Right lobe of liver (tissue), 6 donors: ENCODE data around the gene ST6GALNAC4. TPM values are rescaled to one million over a fixed set of nuclear protein-coding genes. Genes with fewer than 3 reads are reported as not detected.

Experiments
- ATAC-seq, 4 donors: fragments of 200-7000 bp; cut with Tn5 transposase; one replicate each; pipeline ENCODE4 v1.9.1; 2020; ENCODE audit warnings: mild to moderate bottlenecking in 4 of 4, moderate library complexity in 4 of 4
- DNase-seq, 3 donors: peaks; one replicate each; pipeline ENCODE4 v3.0.0-alpha.2; 2020
- H3K27ac ChIP-seq, 3 donors: fragments of 200-600 bp; one replicate each; pipeline ENCODE4 v1.8.0; 2022
- H3K27me3 ChIP-seq, 2 donors: fragments of 200-600 bp; one replicate each; pipeline ENCODE4 v1.8.0; 2022
- H3K36me3 ChIP-seq, 4 donors: fragments of 200-600 bp; sonication (generic) in 1 of 4; one replicate each; pipeline versions ENCODE4 v1.5.1 to v1.8.0; 2017 to 2022; ENCODE audit warnings: control low read depth in 1 of 4
- H3K4me1 ChIP-seq, 4 donors: fragments of 200-600 bp; sonication (generic) in 1 of 4; one replicate each; pipeline versions ENCODE4 v1.5.1 to v1.8.0; 2017 to 2022; ENCODE audit warnings: control low read depth in 1 of 4
- H3K4me3 ChIP-seq, 3 donors: fragments of 200-600 bp; one replicate each; pipeline ENCODE4 v1.8.0; 2022
- H3K9me3 ChIP-seq, 4 donors: fragments of 200-600 bp; sonication (generic) in 1 of 4; one replicate each; pipeline versions ENCODE4 v1.5.1 to v1.8.0; 2017 to 2022; ENCODE audit warnings: control low read depth in 1 of 4
- POLR2A ChIP-seq: fragments of 450-650 bp; IDR thresholded peaks from one replicate; pipeline ENCODE4 v1.6.1; 2017; ENCODE audit warnings: antibody characterized with exemption, mild to moderate bottlenecking
- WGBS: methylation state at CpG from one replicate; pipeline ENCODE4 v1.1.6; 2018; ENCODE audit warnings: low coverage, low lambda C conversion rate; ENCODE audit not compliant: insufficient coverage; ENCODE audit errors: missing lambda C conversion rate; 5-methylcytosine and 5-hydroxymethylcytosine counted together
- intact Hi-C, 2 donors: fragments of 100-400 bp; cut with DNase I; formaldehyde crosslinking; loops; one replicate each; pipeline versions ENCODE4 v1.11.2 to v1.14.1; 2022
- total RNA-seq, 6 experiments: library from RNA; depleted of rRNA in 2 of 6; stranded (reverse); fragments of >200 nt in 2 of 6; fragmentation: NEBNext Ultra II Directional in 3 of 6; extraction: Animal tissue kit (Norgen Biotek cat#: 25700) in 3 of 6; gene quantifications; one replicate each; pipeline versions ENCODE4 v1.1.0 to v1.2.4, GENCODE V29; 2016 to 2023
- TF ChIP-seq, protein P1 (sequence below), 4 donors: fragments of 200-600 bp in 3 of 4; fragments of 450-650 bp in 1 of 4; IDR thresholded peaks; one replicate each; pipeline versions ENCODE4 v1.5.1 to v1.8.0; 2016 to 2022; ENCODE audit warnings: antibody characterized with exemption in 4 of 4, mild to moderate bottlenecking in 2 of 4
- donor health status: DM: no; HTN: yes; CAD: no.
- donor health status: DM: no; HTN: no; CAD: no.
- donor health status: DM: no; HTN: no; CAD: no.
- donor health status: DM: no; HTN: yes; CAD: no.
- donor health status: DM: no; HTN: yes; CAD: no.

The ST6GALNAC4 gene
- total RNA-seq, 6 experiments from 2014 or later: 3.2 to 23.8 (median 11.2) TPM

DNA sequence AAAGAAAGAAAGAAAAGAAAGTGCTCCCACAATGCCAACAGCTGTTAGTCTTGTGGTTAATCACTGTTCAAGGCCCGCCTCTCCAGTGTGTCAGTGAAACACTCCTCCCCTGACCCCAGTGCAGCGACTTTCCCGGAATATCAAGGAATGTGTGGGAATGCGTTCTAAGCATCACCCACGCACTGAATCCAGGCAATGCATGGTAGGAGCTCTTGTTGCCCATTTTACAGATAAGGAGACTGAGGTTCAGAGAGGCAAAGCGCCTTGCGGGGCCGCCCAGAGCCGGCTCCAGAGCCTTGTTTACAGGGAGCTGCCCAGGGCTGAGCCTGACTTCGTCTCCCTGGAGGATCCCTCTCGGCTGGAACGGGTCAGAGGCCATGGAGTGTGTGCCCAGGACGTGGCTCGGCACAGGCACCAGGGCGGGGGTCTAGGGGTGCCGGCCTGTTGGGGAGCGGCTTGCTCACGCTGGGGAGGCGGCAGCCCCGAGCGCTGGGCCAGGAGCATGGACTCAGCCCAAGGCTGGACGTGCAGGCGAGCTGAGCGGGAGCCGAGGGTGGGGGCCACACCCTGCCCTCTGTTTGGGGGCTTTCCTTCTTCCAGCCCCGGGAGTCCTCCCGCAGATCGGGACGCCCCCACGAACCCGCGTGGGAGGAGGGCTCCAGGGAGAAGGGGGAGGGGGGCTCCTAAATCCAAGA, 18.3 kb downstream of the ST6GALNAC4 start:
- Histone ChIP-seq H3K9me3 (no peaks in the 10 kb centered on the region), H3K27me3 (no peaks in the 10 kb centered on the region), H3K4me1 (peaks cover 0 to 29% (median 15%) of the 10 kb centered on the region in 4 donors), H3K4me3 (peak overlapping the region; percentile 88 to 95 (median 93)), H3K36me3 (peaks cover 0 to 26% (median 21%) of the 10 kb centered on the region in 4 donors), H3K27ac (peak overlapping the region; percentile 87 to 93 (median 90))
- peak; percentile 58 for TF ChIP-seq POLR2A
- TF ChIP-seq, protein P1, sequence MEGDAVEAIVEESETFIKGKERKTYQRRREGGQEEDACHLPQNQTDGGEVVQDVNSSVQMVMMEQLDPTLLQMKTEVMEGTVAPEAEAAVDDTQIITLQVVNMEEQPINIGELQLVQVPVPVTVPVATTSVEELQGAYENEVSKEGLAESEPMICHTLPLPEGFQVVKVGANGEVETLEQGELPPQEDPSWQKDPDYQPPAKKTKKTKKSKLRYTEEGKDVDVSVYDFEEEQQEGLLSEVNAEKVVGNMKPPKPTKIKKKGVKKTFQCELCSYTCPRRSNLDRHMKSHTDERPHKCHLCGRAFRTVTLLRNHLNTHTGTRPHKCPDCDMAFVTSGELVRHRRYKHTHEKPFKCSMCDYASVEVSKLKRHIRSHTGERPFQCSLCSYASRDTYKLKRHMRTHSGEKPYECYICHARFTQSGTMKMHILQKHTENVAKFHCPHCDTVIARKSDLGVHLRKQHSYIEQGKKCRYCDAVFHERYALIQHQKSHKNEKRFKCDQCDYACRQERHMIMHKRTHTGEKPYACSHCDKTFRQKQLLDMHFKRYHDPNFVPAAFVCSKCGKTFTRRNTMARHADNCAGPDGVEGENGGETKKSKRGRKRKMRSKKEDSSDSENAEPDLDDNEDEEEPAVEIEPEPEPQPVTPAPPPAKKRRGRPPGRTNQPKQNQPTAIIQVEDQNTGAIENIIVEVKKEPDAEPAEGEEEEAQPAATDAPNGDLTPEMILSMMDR (IDR thresholded peaks at IDR 0.05): no peak
- ATAC-seq (peak; percentile 63 to 71 (median 64)), DNase-seq (peak in 2 of 3 donors; percentile 69 to 72)
- intact Hi-C loops: no loop called here
- WGBS: 16% methylated on average over 13 of the region's 32 CpGs

DNA sequence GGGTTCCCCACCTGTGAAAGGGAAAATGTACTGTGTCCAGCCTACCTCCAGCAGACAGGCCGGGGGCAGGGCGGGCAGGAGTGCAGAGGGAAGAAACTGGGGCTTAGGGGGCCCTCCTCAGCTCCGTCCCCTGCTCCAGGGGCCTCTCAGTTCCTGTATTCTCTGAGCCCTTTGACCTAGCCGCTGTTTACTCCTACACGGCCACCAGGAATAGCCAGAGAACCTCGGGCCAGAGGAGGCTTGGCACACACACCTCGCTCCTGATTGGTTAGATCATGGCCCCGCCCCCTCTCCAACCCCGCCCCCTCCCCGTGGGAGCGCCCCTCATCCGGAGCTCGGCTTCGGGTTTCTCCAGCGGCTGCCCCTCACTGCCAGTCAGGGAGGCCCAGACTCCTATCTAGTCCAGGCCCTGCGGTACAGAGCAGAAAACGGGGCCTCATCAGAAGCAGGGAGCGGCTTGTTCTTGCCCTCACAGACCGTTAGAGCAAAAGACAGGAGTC, 19.6 kb downstream of the ST6GALNAC4 start:
- H3K27ac ChIP-seq: peak overlapping the region; percentile 87 to 93 (median 90)
- peaks cover 0 to 23% (median 12%) of the 10 kb centered on the region in 4 donors for H3K4me1 ChIP-seq
- DNase-seq: peak; percentile 86 to 91 (median 89)
- TF ChIP-seq, protein P1 (IDR thresholded peaks at IDR 0.05): no peak
- peak; percentile 48 for TF ChIP-seq POLR2A
- peaks cover 0 to 40% (median 28%) of the 10 kb centered on the region in 4 donors for H3K36me3 ChIP-seq
- peak; percentile 83 to 91 (median 87) for ATAC-seq
- intact Hi-C loops: no loop called here
- H3K27me3 ChIP-seq: no peaks in the 10 kb centered on the region
- H3K9me3 ChIP-seq: no peaks in the 10 kb centered on the region
- 6% methylated on average over 11 of the region's 19 CpGs for WGBS
- H3K4me3 ChIP-seq: peak overlapping the region; percentile 88 to 95 (median 93)

DNA sequence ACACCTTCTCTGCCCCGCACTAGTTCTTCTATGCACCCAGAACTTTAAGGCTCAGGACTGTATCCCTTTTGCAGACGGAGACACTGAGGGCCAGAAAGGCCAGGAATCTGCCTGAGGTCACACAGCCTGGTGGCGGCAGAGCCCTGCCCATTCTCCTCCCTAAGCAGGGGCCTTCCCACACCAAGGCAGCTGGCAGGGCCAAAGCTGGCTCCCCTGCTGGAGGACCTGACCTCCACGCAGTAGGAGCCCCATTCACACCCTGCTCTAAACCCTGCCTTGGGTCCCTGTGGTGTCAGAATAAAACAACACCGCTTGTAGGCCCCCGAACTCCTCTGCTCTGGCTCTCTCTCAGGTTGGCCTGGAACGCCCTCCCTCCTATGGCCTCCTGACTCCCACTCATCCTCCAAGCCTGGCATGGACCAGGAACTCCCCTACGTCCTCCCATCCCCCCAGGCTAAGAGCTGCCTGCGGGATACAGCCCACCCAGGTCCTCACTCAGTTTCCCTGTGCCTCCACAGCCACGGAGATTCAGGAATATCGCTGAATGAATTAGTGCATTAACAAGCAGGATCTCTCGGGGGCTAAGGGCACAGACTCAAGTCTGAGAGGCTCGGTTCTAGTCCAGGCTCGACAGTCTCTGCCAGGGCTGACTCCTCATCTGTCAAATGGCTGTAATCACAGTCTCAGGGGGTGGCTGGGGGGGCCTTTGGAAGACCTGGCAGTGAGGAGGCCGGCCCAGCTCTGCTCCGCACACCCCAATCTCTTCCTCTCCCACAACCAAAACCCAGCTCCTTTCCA, 20.2 kb downstream of the ST6GALNAC4 start:
- no peaks in the 10 kb centered on the region for H3K27me3 ChIP-seq
- peaks cover 0 to 23% (median 12%) of the 10 kb centered on the region in 4 donors for H3K4me1 ChIP-seq
- 49% methylated on average over 11 of the region's 16 CpGs for WGBS
- intact Hi-C loops: no loop called here
- TF ChIP-seq POLR2A: no peak
- TF ChIP-seq, protein P1 (IDR thresholded peaks at IDR 0.05): no peak
- no peak for DNase-seq
- no peak for ATAC-seq
- H3K27ac ChIP-seq: peak overlapping the region; percentile 61 to 90 (median 87)
- peaks cover 0 to 44% (median 28%) of the 10 kb centered on the region in 4 donors for H3K36me3 ChIP-seq
- H3K9me3 ChIP-seq: no peaks in the 10 kb centered on the region
- peak overlapping the region; percentile 88 to 95 (median 93) for H3K4me3 ChIP-seq

DNA sequence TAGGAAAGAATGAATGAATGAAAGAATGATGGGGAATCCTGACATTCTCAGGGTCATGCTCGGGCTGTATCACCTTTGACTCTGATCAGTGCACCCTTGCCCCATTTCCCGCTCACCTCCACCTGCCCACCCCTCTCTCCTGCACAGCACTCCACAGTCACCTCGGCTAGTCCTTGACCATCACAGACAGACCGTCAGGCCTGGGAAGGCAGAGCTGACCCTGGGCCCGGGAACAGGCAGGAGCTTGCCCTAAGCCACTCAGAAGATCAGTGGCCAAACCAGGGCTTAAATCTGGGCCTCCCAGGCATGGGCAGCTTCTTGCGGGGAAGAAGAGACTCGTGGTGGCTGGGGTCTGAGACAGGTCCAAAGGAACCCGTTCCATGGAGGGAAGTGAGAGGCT, 21.0 kb downstream of the ST6GALNAC4 start:
- Histone ChIP-seq H3K36me3 (peaks cover 0 to 48% (median 29%) of the 10 kb centered on the region in 4 donors), H3K4me1 (peaks cover 0 to 23% (median 12%) of the 10 kb centered on the region in 4 donors), H3K27me3 (no peaks in the 10 kb centered on the region), H3K4me3 (no peak overlapping the region), H3K9me3 (no peaks in the 10 kb centered on the region), H3K27ac (no peak overlapping the region)
- ATAC-seq: no peak
- WGBS: 85% methylated on average over 6 of the region's 8 CpGs
- intact Hi-C loops: no loop called here
- no peak for DNase-seq
- TF ChIP-seq, protein P1 (IDR thresholded peaks at IDR 0.05): no peak
- no peak for TF ChIP-seq POLR2A
